GM21825 (cell line): Measurements from ENCODE around the gene CUX1.
"Not testable (repeated sequence)": the region's sequence is repeated elsewhere in the genome, so short reads cannot be mapped to it uniquely, and the experiment has no call there.

ENCODE experiments used
- ATAC-seq: cut with Tn5 transposase; IDR thresholded peaks from one replicate; pipeline ENCODE4 v1.9.1; 2021; ENCODE audit warnings: mild to moderate bottlenecking, moderate library complexity; ENCODE audit not compliant: unreplicated experiment

CUX1 gene

GRCh38 chr7:102036958-102037357, 219.5 kb downstream of the CUX1 start:
- no peak for ATAC-seq

- ATAC-seq: no peak
Observed at GRCh38 chr7:102039706-102040105, 222.3 kb downstream of the CUX1 start.

- no peak for ATAC-seq
Observed at GRCh38 chr7:102040569-102040968, 223.1 kb downstream of the CUX1 start.

GRCh38 chr7:102042016-102042656, 224.7 kb downstream of the CUX1 start:
- no peak for ATAC-seq

- not testable (repeated sequence) for ATAC-seq
Observed at GRCh38 chr7:102042796-102043195, 225.4 kb downstream of the CUX1 start.

GRCh38 chr7:102044641-102044983, 227.2 kb downstream of the CUX1 start:
- no peak for ATAC-seq

GRCh38 chr7:102044984-102045673, 227.7 kb downstream of the CUX1 start:
- ATAC-seq: no peak

- ATAC-seq: no peak
Observed at GRCh38 chr7:102045681-102046372, 228.4 kb downstream of the CUX1 start.

- no peak for ATAC-seq
Observed at GRCh38 chr7:102046373-102047117, 229.1 kb downstream of the CUX1 start.

- no peak for ATAC-seq
Observed at GRCh38 chr7:102047167-102047566, 229.7 kb downstream of the CUX1 start.

GRCh38 chr7:102049765-102050164, 232.3 kb downstream of the CUX1 start:
- no peak for ATAC-seq

- no peak for ATAC-seq
Observed at GRCh38 chr7:102050864-102051460, 233.5 kb downstream of the CUX1 start.

- not testable (repeated sequence) for ATAC-seq
Observed at GRCh38 chr7:102051736-102052135, 234.3 kb downstream of the CUX1 start.

- ATAC-seq: no peak
Observed at GRCh38 chr7:102054158-102054557, 236.7 kb downstream of the CUX1 start.

GRCh38 chr7:102055181-102055976, 238.0 kb downstream of the CUX1 start:
- no peak for ATAC-seq

- no peak for ATAC-seq
Observed at GRCh38 chr7:102059524-102059923, 242.1 kb downstream of the CUX1 start.

- ATAC-seq: no peak
Observed at GRCh38 chr7:102061354-102061945, 244.0 kb downstream of the CUX1 start.

GRCh38 chr7:102061981-102062390, 244.6 kb downstream of the CUX1 start:
- ATAC-seq: peak; percentile 83

- ATAC-seq: no peak
Observed at GRCh38 chr7:102063690-102064180, 246.3 kb downstream of the CUX1 start.
